HS-5 (cell line): Measurements from ENCODE around the gene WSCD2.

Experiments
- DNase-seq: peaks from one replicate; pipeline ENCODE4 v3.0.0-alpha.2; 2012; ENCODE audit warnings: low read depth

WSCD2 gene

DNA sequence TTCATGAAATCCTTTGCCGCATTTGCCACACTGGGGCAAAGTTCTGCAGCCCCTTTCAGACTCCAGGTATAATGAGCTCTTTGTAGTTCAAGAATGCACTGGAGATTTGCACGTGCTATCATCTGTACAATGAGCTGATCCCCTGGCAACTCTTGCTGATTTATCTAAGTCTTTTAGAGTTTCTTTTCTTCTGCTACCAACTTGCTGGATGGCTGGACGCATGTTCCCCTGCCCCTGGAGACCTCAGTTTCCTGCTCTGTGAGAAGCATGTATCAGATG is 106.8 kb downstream of the WSCD2 start:
- DNase-seq = no peak

DNA sequence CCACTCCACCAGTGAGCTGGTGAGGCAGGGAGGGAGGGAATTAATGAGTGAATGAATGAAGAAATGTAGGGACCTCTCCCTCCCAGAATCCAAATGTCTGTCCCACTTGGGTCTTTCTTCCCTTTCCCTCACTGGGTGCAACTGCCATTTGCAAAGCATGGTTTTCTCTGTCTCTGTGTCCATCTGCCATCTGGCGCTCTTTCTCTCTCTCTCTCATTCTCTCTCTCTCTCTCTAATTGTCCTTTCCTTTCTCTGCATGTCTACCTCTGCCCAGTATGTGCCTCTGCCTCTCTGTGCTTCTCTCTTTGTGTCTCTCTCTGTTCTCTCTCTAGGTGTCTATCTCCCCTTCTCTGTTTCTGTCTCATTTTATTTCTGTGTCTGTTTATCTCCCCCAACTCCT is 107.3 kb downstream of the WSCD2 start:
- no peak for DNase-seq

DNA sequence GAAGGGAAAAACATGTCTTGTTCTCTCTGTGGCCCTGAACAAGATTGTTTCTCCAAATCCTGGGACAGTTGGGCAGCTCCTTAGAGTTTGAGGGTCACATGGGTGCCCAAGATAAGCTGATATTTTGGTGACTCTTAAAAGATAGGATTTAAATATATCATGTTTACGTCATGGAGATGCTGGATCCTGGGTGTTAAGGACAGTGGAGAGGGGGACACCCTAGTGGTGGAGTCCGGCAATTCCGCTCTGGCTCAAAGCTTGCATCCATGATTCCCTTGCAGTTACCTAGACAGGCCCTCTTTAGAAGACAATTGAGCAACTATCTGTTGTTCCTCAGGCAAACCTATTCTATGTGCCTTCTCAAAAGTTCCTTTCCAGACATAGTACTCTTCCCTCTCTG is 108.2 kb downstream of the WSCD2 start:
- DNase-seq = no peak

DNA sequence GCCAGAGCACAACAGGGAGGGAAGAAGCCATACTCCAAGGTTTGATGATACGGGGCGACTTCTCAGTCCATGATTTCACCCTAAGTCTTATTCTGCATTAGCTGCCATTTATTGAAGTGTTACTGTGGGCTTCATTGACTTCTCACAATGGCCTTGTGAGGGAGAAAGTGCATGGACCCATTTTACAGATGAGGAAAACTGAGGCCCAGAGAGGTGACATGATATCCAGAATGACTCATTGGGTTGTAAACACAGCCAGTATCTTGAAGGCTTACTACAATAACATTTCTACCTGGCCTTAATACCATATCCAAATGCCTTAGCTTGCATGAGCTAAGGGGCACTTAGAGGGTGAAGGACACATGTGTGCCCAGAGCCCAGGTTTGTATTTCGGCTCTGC is 109.4 kb downstream of the WSCD2 start:
- no peak for DNase-seq

DNA sequence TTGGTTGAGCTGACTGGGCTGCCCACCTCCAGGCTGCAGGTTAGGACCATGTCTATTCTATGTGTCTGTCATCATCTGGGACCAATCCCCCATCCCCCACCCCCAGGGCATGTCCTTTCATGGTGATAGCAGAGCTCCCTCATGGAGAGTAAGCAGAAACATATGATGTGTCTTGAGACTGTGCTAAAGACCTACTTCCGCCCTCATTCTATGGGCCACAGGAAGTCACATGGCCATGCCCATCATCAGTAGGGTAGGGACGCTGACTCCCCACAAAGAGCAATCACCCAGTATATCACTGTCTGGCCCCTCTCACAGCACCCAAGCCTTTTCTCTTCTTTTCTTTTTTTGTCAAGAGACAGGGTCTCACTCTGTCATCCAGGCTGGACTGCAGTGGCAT is 110.3 kb downstream of the WSCD2 start:
- no peak for DNase-seq

DNA sequence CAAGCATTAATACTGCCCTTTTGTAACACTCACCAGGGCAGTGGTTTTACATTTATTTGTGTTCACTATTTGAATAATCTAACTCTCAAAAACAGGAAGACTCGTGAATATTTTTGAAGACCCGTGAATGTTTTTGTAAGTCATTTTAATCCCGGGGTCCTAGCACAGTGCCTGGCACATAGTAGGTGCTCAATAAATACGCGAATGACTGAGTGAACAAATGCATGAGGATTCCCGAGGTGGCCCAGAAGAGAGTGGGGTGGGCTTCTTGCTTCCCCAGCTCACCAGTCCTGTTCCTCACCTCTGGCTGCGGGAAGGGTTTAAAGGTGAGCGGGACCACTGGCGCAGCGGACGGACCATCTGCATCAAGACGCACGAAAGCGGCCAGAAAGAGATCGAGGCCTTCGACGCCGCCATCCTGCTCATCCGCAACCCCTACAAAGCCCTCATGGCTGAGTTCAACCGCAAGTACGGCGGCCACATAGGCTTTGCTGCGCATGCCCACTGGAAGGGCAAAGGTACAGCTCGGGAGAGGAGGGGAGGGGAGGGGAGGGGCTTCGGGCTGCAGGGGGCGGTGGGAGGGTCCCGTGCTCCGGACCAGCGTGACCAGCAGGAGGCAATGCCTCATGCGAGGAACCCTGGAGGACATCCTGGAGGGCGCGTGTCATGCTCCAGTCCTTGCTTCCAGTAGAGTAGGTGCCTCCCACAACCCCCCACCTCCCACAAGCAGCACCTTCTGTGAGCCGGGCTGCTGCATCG is 111.1 kb downstream of the WSCD2 start:
- DNase-seq = no peak

DNA sequence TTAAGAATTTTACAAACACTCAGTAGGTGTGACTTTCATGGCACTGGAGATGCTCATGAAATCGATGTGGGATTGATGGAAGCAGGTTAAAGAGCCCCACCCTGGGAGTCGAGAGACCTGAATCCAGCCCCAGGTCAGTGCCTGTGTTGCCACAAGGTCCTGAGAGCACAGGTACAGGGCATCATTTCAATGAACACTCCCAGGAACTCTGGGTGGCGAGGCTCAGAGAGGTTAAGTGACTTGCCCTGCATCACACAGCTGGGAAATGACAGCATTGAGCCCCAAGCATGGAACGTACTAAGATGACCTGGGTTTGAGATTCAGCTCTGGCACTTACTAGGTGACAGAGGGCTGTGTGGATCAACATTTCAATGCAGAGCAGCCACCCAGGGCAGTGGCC is 111.8 kb downstream of the WSCD2 start:
- DNase-seq = no peak

DNA sequence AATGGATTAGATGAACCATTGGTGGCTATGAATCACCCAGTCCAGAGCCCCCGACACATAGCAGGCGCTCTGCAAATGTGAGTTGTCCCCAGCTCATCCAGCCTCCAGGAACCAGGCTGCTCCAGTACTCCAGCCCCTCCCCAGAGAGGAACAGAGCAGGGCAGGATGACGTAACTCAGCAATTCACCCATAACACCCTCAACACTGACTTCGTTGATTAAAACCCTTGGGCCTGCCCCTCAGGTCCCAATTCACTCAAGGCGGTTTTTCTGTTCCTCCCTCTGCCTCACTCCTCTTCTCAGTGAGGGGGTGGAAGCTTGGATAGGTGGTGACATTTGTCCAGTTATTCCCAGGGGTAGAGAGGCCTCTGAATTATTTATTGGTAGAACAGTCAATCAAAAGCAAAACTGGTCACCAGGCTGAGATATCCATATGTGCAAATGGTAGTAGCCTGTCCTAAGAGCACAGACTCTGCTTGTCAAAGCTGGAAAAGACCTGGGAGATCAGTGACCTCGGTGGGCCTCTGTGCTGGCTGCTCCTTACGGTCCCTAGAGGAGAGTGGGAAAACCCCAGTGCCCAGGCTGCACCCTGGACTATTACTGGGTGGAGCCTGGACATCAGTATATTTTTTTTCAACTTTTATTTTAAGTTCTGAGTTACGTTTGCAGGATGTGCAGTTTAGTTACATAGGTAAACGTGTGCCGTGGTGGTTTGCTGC is 113.1 kb downstream of the WSCD2 start:
- no peak for DNase-seq

DNA sequence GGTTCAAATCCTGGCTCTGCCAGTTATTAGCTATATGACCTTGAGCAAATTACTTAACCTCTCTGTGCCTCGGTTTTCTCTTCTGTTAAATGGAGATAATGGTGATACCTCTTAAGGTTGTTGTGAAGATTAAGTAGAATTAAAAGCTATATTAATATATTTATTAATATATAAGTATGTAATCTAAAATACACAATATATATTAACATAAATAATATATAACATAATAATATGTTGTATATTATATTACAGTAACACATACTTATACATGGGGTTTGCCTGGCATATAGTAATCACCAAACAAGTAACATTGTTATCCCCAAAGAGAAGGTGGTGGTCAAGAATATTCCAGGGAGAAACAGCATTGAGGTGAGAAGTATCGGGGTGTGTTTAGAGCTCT is 118.0 kb downstream of the WSCD2 start:
- DNase-seq = no peak

DNA sequence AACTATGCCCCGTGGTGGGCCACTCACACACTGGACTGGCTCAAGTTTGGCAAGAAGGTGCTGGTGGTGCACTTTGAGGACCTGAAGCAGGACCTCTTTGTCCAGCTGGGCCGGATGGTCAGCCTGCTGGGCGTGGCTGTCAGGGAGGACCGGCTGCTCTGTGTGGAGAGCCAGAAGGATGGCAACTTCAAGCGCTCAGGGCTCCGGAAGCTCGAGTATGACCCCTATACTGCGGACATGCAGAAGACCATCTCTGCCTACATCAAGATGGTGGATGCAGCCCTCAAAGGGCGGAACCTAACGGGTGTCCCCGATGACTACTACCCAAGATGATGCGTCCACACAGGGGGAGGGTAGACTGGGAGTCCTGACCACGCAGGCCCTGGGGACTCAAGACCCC is 118.9 kb downstream of the WSCD2 start:
- DNase-seq = no peak

DNA sequence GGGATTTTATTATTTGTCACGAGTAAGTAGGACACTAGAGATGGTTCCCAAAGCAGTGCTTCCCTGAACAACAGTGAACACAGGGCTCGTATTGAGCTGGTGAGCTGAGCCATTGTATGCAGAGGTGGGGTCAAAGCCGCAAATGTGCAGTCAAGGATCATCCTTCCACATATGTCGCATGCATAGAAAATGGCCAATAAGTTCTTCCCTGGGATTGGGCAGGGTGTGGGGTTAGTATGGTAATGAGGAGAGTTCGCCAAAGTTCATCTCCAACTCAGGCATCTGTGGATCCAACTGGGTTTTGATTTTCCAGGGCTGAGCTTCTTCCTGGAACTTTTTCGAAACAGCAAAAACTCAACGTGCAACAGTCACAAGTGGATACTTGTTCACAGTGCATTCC is 123.4 kb downstream of the WSCD2 start:
- DNase-seq = no peak

DNA sequence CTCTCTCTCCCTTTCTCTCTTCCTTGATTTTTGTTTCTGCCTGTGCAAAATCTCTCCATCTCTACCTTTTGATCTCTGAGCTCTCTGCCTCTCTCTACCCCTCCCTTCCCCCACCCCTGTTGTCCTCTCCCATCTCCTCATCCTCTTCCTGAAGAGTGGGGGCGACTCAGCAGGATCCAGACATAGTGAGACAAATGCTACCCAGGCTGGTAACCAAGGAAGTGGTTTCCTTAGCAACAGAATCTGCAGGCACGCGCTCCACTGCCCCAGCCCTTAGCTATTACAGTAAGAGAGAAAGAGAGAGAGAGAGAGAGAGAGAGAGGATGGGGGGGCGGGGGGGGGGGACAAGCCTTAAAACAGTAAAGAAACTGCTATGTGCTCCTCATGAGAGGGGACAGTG is 124.5 kb downstream of the WSCD2 start:
- DNase-seq = no peak

DNA sequence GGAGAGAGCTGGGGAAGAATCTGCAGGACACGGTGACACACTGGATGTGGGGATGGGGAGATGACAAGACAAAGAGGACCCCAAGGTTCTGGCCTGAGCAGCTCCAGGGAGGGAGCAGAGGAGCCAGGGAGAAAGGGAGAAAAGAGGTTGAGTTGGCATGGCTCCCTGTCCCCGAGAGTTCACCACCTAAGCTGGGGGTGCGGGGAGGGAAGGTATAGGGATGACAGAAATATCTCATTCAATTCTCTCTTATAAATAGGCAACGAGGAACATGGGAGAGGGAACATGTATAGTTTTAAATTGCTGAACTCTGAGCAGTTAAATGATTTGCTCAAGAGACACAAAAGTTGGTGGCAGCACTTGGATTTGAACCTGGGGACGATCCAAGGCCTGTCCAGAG is 124.9 kb downstream of the WSCD2 start:
- no peak for DNase-seq

DNA sequence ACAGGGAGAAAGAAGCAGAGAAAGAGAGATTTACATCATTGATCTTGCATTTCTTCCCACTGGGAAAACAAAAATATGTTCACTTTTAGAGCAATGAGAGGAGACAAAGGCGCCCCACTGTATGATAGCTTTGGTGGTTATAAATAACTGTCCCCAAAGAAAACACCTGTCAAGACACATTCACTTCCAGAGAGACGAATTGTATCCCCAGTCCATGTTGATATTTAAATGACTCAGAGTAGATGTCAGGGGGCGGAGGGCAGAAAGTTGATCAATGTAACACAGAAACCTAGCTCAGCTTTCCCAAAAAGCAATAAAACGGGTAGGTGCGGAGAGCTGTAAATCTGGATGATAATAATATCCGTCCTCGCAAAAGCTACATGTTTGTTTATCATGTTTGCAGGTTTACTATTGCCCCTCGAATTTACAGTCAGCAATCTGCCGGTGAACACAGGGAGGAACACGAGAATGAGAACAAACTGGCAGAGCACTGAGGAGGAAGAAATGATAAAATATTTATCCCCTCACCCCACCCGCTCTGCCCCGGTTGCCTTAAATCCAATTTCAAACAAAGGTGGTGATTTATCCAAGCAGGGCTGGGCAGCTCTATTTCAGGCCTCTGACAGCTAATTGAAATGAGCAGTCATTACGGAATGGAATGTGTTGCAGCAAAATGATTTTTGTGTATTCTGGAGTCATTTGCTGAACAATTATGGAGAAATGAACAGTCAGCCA is 125.6 kb downstream of the WSCD2 start:
- no peak for DNase-seq

DNA sequence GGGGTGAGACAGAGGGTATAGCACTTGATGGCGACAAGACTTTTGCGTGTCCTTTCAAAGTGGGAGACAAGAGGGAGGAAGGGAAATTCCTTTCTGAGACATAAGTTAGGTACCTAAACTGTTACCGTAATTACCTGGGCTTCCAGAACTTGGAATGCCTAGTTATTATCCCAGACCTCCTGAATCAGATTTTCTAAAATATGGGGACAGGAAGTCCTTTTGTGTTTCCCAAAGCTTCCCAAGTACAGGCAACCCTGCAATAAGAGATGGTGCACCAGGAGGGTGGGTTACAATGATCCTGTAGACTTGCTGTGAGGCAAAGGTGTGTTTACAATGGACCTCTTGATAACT is 126.1 kb downstream of the WSCD2 start:
- DNase-seq = no peak

DNA sequence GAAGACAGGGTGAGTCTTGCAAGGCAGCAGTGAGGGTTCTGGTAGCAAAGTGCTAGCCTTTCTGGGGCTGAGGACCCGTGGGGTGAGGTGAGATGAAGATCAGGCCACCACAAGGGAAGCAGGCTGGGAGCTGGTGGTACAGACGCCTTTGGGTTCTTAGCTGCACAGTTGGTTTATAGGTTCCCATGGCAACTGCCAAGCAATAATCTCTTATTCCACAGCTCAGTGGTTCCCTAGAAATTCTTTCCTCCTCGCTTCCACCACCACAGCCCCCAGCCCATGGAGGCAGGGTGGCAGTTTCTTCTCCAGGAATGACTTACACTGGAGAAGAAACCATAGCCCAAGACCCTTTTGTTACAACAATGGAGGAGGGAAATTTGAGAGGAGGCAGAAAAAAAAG is 127.9 kb downstream of the WSCD2 start:
- no peak for DNase-seq

DNA sequence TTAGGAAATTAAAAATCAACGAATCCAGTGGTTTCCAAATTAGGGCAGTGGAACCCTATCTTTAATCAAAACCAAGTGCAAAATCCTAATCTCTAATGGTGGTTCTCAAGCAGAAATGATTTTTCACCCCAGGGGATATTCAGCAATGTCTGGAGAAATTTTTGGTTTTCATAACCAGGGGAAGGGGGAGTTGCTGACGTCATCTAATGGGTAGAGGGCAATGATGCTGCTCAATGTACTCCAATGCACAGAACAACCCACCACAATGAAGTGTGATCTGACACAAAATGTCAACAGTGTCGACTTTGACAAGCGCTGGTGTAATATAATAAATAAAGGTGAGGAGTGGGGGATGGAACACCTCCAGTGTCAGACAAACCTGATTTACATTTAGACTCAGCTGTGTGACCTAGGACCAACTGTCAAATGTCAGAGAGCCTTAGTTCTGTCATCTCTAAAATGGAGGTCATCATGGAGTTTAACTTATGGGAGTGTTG is 128.6 kb downstream of the WSCD2 start:
- DNase-seq = no peak

DNA sequence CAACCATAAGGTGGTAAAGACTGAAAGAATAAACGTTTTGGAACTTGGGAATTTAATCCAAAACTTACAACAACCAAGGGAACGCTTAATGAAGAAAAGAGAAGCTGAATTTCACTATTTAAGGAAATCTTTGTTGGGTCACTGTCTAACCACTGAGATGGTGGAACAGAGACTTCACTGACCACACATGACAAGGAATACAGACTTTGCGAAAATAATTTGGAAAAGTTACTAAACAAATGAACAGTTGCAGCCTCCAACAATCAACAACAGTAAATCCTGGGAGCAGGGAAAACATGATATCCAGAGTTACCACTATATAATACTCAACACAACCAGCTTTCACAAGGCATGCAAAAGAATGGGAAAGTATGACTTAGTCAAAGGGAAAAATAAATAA is 131.0 kb downstream of the WSCD2 start:
- DNase-seq = no peak

DNA sequence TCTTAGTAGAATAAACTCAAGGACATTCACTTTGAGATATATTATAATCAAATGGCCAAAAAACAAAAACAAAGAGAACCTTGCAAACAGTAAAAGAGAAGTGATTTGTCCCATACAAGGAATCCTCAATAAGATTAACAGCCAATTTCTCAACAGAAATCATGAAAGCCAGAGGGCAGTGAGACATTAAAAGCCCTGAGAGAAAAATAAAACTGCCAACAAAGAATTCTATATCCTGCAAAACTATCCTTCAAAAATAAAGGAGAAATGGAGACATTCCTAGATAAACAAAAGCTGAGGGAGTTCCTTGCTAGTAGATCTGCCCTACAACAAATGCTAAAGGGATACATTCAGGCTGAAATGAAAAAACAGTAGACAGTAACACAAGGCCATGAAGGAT is 131.9 kb downstream of the WSCD2 start:
- DNase-seq = no peak

DNA sequence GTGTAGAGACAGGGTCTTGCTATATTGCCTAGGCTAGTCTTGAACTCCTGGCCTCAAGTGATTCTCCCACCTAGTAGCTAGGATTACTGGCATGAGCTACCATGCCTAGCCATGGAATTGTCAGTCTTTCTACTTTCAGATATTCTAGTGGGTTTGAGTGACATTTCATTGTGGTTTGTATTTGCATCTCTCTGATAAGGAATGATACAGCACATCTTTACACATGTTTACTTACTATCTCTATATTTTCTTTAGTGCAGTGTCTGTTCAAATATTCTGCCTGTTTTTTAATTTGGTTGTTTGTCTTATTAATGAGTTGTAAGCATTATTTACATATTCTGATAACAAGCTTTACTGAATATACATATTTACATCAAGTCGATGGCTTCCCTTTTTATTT is 136.4 kb downstream of the WSCD2 start:
- no peak for DNase-seq

DNA sequence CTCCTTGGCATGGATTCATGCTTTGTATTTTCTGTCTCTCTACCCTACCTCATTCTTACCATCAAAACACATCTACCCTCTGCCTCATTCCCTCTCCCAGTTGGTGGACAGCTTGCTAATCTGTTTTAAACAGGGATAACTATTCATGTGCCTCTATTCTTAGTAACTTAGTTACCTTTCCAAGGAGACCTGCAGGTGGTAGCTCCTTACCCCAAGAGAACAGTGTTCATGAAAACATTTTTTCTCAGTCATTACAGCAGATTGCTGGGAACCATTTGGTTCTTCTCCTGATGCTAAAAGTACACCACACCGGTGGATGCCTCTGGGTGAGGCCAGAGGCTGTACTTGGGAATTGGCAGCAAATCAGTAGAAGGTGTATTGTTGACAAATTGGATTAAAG is 137.0 kb downstream of the WSCD2 start:
- DNase-seq = no peak

DNA sequence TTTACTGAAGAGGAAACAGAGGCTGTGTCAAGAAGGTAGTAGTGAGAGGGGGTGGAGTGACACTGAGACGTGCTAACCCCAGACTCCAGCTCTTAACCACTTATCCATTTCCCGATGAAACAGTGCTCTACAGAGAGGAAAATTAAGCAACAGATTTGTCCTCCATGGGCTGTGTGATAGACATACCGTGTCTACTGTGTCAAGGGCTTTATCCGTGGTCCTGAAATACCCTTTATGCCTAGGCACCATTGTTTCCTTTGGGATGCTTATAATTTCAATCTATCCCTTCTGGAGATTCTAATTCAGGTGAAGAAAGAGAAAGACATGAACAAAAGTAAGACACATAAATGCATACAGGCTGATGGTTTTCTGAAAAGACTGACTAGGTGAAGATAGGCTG is 138.4 kb downstream of the WSCD2 start:
- DNase-seq = no peak

DNA sequence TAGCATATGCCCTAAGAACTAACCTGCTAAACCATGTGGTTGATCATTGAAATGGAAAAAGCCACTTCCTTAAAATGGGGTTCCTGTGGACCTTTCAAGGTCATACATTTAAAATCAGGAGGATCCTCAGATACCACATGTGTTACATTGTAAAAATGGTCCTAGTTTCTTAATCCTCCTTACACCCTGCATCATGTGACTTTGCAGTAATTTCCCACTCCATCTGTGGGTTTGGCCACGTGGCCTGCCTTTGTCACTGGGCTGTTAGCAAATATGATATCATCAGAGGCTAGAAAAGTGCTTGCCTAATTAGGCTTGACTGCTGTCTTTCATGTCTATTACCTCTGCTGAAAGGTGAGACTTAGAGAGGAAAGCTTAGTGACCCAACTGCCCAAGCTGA is 139.3 kb downstream of the WSCD2 start:
- DNase-seq = no peak

DNA sequence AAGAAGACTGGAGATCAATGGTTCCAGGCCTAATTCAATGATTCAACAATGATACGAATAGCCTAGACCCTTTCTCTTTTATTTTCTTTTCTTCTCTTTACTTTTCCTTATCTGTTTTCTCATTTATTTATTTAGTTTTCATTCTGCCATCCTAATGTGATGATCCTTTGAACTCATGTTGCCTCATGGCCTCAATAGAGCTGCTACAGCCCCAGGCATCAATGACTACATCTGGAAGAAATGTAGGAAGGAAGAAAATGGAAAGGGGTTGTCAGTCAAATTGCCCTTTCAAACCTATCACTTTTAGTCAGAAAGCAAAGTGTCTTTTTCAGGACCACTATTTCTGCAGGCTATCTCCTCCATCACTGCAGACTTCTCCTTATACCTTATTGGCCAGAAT is 140.1 kb downstream of the WSCD2 start:
- no peak for DNase-seq
